GM21360 (cell line): ENCODE measurements around the gene LACTBL1.

Source experiments
- ATAC-seq: cut with Tn5 transposase; IDR thresholded peaks from one replicate; pipeline ENCODE4 v1.9.1; 2021; ENCODE audit warnings: mild to moderate bottlenecking, moderate library complexity; ENCODE audit not compliant: unreplicated experiment

LACTBL1 gene

GRCh38 chr1:22976461-22977243 lies 4.0 kb upstream of the LACTBL1 start:
- no peak for ATAC-seq

DNA sequence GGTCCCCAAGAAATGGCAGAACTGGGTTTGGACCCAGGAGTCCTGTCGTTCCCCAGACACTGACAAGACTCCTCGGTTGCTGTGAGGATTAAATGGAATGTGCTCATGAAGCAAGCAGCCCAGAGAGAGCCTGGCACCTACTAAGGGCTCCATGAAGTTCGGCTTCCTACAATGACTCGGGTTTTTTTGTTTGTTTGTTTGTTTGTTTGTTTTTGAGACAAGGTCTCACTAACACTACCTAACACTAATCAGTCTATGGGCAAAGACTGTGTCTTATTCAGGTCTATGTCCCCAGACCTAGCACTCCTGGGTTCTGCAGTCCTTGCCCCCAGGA lies 3.4 kb upstream of the LACTBL1 start:
- ATAC-seq = no peak

GRCh38 chr1:22975694-22976093 lies 3.0 kb upstream of the LACTBL1 start:
- no peak for ATAC-seq

- ATAC-seq = no peak
These were observed 858 bp downstream of the LACTBL1 start for GRCh38 chr1:22971611-22972405.

DNA sequence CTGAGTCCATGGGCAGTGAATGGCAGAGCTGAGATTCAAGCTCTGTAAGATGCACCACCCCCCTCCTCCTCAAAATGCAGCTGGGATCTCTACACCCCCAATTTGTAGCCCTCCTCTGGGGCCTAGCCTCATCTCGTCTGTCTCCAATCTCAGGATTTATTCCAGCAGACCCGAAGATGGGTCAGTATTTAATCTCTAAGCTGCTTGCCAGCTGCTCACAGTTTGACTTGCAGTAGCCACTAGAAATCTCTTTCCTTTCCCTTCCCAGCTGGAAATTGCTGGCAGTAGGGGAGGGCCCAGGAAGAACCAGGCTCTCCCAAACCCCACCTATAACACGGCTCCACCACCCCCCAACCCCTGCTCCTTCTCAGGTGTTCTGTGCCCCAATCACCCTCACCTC lies 1.5 kb downstream of the LACTBL1 start:
- no peak for ATAC-seq

GRCh38 chr1:22970096-22970495 lies 2.6 kb downstream of the LACTBL1 start:
- ATAC-seq = no peak

DNA sequence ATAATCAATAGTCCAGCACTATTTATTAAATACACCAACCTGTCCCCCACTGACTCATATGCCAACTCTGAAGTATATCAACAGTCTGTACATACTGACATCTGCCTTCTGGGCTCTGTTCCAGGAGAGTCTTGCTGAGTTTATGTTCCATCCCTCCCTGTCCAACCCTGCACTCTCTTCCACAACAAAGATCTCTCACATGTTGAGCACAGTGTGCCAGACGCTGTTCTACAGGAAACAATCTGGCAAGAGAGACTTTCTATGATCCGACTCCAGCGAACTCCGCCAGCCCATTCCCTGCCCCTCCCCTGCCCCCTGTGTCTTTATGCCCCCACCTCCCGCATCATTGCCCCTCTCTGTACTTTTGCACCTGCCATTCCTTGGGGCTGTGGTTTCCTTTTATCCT lies 3.4 kb downstream of the LACTBL1 start:
- ATAC-seq = no peak

GRCh38 chr1:22967833-22968232 lies 4.8 kb downstream of the LACTBL1 start:
- ATAC-seq = no peak

DNA sequence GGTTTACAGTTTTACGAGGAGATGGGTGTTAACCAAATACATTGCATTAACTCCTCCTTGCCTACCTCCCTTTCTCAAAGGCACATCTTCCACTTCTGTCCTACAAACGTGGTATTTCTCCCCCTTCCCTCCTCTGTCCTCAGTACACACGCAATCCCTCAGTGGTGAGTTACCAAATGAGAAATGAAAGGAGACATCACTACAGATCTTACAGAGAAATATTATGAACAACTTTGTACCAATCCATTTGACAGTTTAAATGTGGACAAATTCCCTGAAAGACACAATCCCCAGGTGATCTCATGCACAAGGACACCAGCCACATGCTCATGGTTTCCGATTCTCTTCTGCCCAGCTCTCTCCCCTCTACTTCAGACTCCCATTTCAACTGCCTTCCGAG lies 6.4 kb downstream of the LACTBL1 start:
- no peak for ATAC-seq

DNA sequence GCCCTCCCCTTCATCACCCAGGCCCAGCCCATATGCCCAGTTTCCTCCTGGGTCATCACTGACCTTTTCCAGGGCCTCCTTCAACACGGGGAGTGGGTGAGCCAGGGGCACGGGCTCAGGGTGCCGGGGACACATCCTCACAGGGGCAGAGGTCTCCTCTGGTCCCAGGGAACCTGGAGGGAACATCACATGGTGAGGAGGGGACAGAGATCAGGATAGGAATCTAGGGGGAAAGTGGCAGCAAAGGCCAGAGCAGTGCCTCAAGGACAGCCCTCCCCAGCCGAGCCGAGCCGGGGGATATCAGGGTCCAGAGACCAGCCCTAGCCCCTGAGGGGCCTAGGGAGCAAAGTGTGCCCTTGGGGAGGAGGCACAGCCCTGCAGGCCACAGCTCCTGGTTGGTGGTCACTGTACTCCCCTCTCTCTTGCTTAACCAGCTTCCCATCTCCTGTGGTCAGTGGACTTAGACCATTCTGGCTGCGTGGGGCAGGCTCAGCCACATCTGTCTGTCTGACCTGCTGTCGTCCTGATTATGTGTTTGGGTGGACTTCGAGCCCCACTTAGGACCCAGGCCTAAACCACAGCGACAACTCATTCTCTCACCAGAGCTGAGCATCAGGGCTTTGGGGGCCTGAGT lies 9.5 kb downstream of the LACTBL1 start:
- no peak for ATAC-seq

DNA sequence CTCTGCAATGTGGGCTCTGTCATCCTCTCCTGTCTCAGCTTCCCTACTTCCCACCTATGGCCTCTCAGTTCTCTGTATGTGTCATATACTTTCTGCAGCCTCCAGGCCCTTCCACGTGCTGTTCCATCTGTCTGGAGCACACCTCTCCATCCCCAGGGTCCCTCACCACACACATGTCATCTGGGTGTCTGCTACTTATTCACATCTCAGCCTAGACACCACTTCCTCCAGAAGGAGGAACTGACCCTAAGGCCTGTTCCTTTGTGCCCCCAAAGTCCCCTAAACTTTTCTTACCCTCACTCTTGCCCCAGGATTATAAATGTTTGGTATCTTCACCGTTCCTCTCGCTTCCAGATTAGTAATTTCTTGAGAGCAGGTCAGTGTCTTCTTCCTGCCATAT lies 10.1 kb downstream of the LACTBL1 start:
- no peak for ATAC-seq

DNA sequence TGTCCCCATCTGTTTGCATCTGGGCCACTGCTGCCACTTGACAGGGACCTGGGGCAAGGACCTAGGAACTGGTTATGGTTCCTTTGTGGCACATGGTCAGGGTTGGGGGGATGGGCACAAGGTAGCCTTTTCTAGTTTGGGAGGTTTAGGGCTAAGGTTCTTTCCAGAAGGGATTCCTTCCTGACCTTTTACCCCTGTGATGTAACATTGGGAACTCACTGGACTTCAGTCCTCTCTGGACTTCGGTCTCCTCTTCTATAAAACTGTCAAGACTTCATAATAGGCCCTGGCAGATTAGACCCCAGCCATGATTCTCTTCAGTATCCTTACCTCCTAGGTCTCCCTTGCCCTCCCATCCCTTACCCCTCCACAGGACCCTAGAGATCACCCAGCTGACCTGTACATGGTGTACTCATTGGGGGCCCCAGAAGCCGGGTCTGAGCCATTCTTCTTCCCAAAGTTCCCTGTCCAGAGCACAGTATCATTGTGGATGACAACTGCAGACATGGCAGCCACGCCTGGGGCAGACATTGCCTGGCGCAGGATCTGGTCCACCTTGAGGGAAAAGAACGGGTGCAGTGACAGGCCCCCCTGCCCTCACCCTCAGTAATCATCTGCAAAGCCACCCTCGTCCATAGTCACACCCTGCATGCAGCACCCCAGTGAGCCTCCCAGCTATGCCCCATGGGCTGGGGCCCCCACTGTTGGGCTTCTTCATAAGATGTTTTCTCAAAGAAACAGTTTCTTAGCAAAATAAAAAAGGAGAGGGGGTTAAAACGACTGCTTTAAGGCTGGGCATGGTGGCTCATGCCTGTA lies 12.9 kb downstream of the LACTBL1 start:
- ATAC-seq = no peak

- no peak for ATAC-seq
These were observed 14.1 kb downstream of the LACTBL1 start for GRCh38 chr1:22958556-22958955.

DNA sequence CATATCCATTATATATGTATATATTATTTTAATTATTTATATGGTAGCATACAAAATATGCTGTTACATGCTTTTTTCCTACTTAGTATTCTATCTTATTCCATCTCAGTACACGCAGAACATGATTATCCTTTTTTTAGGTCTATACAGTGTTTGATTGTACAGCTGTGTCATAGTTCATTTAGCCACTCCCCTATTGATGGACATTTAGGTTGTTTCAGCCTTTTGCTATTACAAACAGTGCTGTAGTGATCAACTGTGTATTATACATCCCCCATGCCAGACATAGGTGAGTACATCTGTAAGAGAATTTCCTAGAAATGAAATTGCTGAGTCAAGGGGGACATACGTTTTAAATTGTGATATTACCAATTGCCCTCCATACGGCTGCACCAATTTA lies 15.6 kb downstream of the LACTBL1 start:
- ATAC-seq = no peak

GRCh38 chr1:22955146-22955545 lies 17.5 kb downstream of the LACTBL1 start:
- ATAC-seq = no peak

DNA sequence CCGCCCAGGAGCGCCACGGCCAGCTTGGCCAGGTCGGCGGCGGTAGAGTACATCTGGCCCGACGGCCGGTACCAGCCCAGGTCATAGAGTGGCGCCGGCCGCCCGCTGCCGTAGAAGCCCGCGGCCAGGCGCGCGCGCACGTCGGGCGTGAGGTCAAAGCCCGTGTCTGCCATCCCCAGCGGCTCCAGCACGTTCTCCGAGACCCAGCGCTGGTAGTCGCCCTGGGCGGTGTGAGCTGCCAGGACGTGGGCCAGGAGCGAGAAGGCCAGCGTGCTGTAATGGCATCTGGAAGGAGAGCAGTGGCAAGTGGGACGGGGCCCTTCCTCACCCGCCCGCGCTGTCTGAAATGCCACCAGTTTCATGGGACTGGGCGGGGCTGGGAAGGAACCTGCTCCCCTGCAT lies 18.9 kb downstream of the LACTBL1 start:
- no peak for ATAC-seq

GRCh38 chr1:22953057-22953739 lies 19.5 kb downstream of the LACTBL1 start:
- no peak for ATAC-seq

GRCh38 chr1:22952694-22953056 lies 20.0 kb downstream of the LACTBL1 start:
- no peak for ATAC-seq

DNA sequence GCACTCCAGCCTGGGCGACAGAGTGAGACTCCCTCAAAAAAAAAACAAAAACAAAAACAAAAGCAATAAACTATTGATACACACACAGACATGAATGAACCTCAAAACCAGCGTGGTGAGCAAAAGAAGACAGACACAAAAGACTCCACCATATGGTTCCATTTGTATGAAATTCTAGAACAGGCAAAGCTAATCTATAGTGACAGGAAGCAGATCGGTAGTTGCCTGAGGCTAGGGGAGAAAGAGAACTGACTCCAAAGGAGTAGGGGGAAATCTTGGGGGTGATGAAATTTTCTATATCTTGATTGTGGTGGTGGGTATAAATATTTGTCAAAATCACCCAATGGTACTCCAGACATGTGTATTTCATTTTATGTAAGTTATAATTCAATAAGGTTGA lies 20.9 kb downstream of the LACTBL1 start:
- no peak for ATAC-seq

GRCh38 chr1:22949822-22950331 lies 22.8 kb downstream of the LACTBL1 start:
- ATAC-seq = no peak
